HT1080 (cell line): ENCODE measurements around the gene IL2RA. TPM values are rescaled to one million over a fixed set of nuclear protein-coding genes. Genes with fewer than 3 reads are reported as not detected.
A peak's percentile ranks its signal among the peaks of the same experiment; 100 is the strongest.
"Not testable (repeated sequence)": the region's sequence is repeated elsewhere in the genome, so short reads cannot be mapped to it uniquely, and the experiment has no call there.

Experiments used
- DNase-seq: peaks from one replicate; pipeline ENCODE4 v3.0.0-alpha.2; 2015; ENCODE audit warnings: low read depth
- polyA plus RNA-seq, 2 experiments: library from polyadenylated mRNA; depleted of rRNA; stranded (reverse); fragments of >200 nt; gene quantifications; 2 replicates each; pipeline ENCODE4 v1.2.3, GENCODE V29; 2015
- total RNA-seq: library from RNA; depleted of rRNA; stranded (reverse); fragments of >200 nt; shearing (Covaris generic); gene quantifications from 2 replicates; pipeline ENCODE4 v1.2.3, GENCODE V29; 2014; rRNA removed

Gene IL2RA
- total RNA-seq, result not detected in 2 replicates
- not detected in 2 replicates for polyA plus RNA-seq (2015; cell fraction: cytosol; rRNA removed)
- polyA plus RNA-seq (2015; cell fraction: nucleus; rRNA removed), result not detected in 2 replicates

- no peak for DNase-seq
These were observed at the start of gene IL2RA for GRCh38 chr10:6062101-6062771. IL2RA (minus strand) TSS chr10:6062367; CDS start chr10:6062151, 216 bp downstream.

- no peak for DNase-seq
These were observed 48.0 kb upstream of the IL2RA start for GRCh38 chr10:6110136-6110535.

- DNase-seq, result no peak
These were observed 47.2 kb upstream of the IL2RA start for GRCh38 chr10:6109444-6109775.

- peak; percentile 49 for DNase-seq
These were observed 46.7 kb upstream of the IL2RA start for GRCh38 chr10:6108631-6109443.

- DNase-seq, result no peak
These were observed 45.9 kb upstream of the IL2RA start for GRCh38 chr10:6108072-6108471.

GRCh38 chr10:6107616-6108015, 45.4 kb upstream of the IL2RA start:
- not testable (repeated sequence) for DNase-seq

- DNase-seq, result no peak
These were observed 41.4 kb upstream of the IL2RA start for GRCh38 chr10:6103591-6103990.

GRCh38 chr10:6102128-6102527, 40.0 kb upstream of the IL2RA start:
- DNase-seq, result no peak

- DNase-seq, result no peak
These were observed 39.0 kb upstream of the IL2RA start for GRCh38 chr10:6101181-6101580.

GRCh38 chr10:6100370-6100769, 38.2 kb upstream of the IL2RA start:
- no peak for DNase-seq

GRCh38 chr10:6098156-6098555, 36.0 kb upstream of the IL2RA start:
- no peak for DNase-seq

- no peak for DNase-seq
These were observed 34.9 kb upstream of the IL2RA start for GRCh38 chr10:6097063-6097462.

- no peak for DNase-seq
These were observed 33.8 kb upstream of the IL2RA start for GRCh38 chr10:6095810-6096570.

- no peak for DNase-seq
These were observed 30.6 kb upstream of the IL2RA start for GRCh38 chr10:6092731-6093130.

- no peak for DNase-seq
These were observed 29.5 kb upstream of the IL2RA start for GRCh38 chr10:6091630-6092029.

GRCh38 chr10:6089334-6090219, 27.4 kb upstream of the IL2RA start:
- no peak for DNase-seq

GRCh38 chr10:6088721-6089333, 26.7 kb upstream of the IL2RA start, which contains the start of gene RBM17:
RBM17 (plus strand) TSS chr10:6089034; CDS start chr10:6097066, 8,032 bp downstream.
- DNase-seq, result peak; percentile 91

- peak; percentile 66 for DNase-seq
These were observed 24.4 kb upstream of the IL2RA start for GRCh38 chr10:6086375-6087233.
